22Rv1 (cell line): ENCODE data around the gene GINS3.

ENCODE experiments used
- CTCF ChIP-seq: fragments of 450-650 bp; IDR thresholded peaks from 2 replicates; pipeline ENCODE4 v1.5.1; 2017; ENCODE audit warnings: mild to moderate bottlenecking
- ZFX ChIP-seq: fragments of 450-650 bp; IDR thresholded peaks from 2 replicates; pipeline ENCODE4 v1.6.1; 2017; ENCODE audit warnings: antibody characterized with exemption, borderline replicate concordance

- no peak for TF ChIP-seq CTCF
- no peak for TF ChIP-seq ZFX
These were observed 41.3 kb downstream of the GINS3 start for GRCh38 chr16:58433569-58433951.
